HEK293 (cell line): ENCODE results near the gene UBL7.

Source experiments
- ELK4 ChIP-seq: IDR thresholded peaks from 2 replicates; pipeline ENCODE4 v1.6.1; 2011; ENCODE audit warnings: mild to moderate bottlenecking, low read depth, low read length, borderline replicate concordance
- ZNF274 ChIP-seq, 2 experiments: fragments of 200-500 bp in 1 of 2; fragments of 450-650 bp in 1 of 2; sonication (Bioruptor generic) in 1 of 2; formaldehyde crosslinking in 1 of 2; IDR thresholded peaks; 2 replicates each; pipeline versions ENCODE4 v1.5.1 to v1.6.1; 2014 to 2016; ENCODE audit warnings: borderline replicate concordance in 1 of 2, inconsistent platforms in 1 of 2, low read length in 1 of 2, missing biosample characterization in 1 of 2, missing genetic modification characterization in 1 of 2
- ZNF426 ChIP-seq: fragments of 450-650 bp; formaldehyde crosslinking; IDR thresholded peaks from 2 replicates; pipeline ENCODE4 v1.5.1; 2017; ENCODE audit warnings: missing biosample characterization, missing genetic modification characterization, mild to moderate bottlenecking, inconsistent platforms, moderate library complexity
- ZNF510 ChIP-seq: fragments of 450-650 bp; formaldehyde crosslinking; IDR thresholded peaks from 2 replicates; pipeline ENCODE4 v1.5.1; 2018; ENCODE audit warnings: mild to moderate bottlenecking, missing genetic modification characterization, missing biosample characterization; ENCODE audit not compliant: insufficient replicate concordance
- ZNF639 ChIP-seq: fragments of 450-650 bp; formaldehyde crosslinking; IDR thresholded peaks from 2 replicates; pipeline ENCODE4 v1.5.1; 2016; ENCODE audit warnings: missing biosample characterization, missing genetic modification characterization
- TF ChIP-seq, protein P1 (sequence below): fragments of 450-650 bp; formaldehyde crosslinking; IDR thresholded peaks from 2 replicates; pipeline ENCODE4 v1.5.1; 2016; ENCODE audit warnings: missing biosample characterization, missing genetic modification characterization
- TF ChIP-seq, protein P2 (sequence below): fragments of 450-650 bp; formaldehyde crosslinking; IDR thresholded peaks from 2 replicates; pipeline ENCODE4 v1.5.1; 2016; ENCODE audit warnings: missing biosample characterization, missing genetic modification characterization
- TF ChIP-seq, protein P3 (sequence below): fragments of 450-650 bp; formaldehyde crosslinking; IDR thresholded peaks from 2 replicates; pipeline ENCODE4 v1.5.1; 2016; ENCODE audit warnings: missing biosample characterization, missing genetic modification characterization

DNA sequence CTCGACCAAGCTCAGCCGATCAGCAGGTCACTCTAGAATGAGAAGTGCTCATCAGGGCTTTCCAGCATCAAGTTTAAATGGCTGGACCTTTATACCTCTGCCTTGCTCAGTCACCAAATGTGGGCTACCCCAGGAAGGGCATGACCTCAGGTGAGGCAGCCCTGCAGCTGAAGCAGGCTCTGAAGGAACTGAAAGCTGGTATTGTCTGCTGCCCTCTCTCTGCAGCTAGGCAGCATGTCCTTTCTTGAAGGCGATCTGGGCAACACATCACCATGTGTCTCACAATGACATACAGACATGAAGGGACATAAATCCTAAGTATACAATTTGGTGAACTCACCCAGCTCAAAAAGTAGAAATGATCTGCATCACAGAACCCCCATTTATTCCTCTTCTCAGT, 41.3 kb upstream of the UBL7 start:
- TF ChIP-seq ELK4 (no peak), ZNF426 (tag by site-specific recombination) (no peak), ZNF510 (tag by site-specific recombination) (no peak), ZNF274 (IDR thresholded peaks at IDR 0.05; ENCODE audit: low read length) (no peak), ZNF274 (tag by site-specific recombination; IDR thresholded peaks at IDR 0.05; ENCODE audit: borderline replicate concordance) (no peak), ZNF639 (tag by site-specific recombination) (no peak)
- TF ChIP-seq, protein P1, sequence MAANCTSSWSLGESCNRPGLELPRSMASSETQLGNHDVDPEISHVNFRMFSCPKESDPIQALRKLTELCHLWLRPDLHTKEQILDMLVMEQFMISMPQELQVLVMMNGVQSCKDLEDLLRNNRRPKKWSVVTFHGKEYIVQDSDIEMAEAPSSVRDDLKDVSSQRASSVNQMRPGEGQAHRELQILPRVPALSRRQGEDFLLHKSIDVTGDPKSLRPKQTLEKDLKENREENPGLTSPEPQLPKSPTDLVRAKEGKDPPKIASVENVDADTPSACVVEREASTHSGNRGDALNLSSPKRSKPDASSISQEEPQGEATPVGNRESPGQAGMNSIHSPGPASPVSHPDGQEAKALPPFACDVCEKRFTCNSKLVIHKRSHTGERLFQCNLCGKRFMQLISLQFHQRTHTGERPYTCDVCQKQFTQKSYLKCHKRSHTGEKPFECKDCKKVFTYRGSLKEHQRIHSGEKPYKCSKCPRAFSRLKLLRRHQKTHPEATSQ (tag by site-specific recombination): no peak
- TF ChIP-seq, protein P2, sequence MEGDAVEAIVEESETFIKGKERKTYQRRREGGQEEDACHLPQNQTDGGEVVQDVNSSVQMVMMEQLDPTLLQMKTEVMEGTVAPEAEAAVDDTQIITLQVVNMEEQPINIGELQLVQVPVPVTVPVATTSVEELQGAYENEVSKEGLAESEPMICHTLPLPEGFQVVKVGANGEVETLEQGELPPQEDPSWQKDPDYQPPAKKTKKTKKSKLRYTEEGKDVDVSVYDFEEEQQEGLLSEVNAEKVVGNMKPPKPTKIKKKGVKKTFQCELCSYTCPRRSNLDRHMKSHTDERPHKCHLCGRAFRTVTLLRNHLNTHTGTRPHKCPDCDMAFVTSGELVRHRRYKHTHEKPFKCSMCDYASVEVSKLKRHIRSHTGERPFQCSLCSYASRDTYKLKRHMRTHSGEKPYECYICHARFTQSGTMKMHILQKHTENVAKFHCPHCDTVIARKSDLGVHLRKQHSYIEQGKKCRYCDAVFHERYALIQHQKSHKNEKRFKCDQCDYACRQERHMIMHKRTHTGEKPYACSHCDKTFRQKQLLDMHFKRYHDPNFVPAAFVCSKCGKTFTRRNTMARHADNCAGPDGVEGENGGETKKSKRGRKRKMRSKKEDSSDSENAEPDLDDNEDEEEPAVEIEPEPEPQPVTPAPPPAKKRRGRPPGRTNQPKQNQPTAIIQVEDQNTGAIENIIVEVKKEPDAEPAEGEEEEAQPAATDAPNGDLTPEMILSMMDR (tag by site-specific recombination): peak; percentile 9; the same call in 1 of the 2 replicates
- TF ChIP-seq, protein P3, sequence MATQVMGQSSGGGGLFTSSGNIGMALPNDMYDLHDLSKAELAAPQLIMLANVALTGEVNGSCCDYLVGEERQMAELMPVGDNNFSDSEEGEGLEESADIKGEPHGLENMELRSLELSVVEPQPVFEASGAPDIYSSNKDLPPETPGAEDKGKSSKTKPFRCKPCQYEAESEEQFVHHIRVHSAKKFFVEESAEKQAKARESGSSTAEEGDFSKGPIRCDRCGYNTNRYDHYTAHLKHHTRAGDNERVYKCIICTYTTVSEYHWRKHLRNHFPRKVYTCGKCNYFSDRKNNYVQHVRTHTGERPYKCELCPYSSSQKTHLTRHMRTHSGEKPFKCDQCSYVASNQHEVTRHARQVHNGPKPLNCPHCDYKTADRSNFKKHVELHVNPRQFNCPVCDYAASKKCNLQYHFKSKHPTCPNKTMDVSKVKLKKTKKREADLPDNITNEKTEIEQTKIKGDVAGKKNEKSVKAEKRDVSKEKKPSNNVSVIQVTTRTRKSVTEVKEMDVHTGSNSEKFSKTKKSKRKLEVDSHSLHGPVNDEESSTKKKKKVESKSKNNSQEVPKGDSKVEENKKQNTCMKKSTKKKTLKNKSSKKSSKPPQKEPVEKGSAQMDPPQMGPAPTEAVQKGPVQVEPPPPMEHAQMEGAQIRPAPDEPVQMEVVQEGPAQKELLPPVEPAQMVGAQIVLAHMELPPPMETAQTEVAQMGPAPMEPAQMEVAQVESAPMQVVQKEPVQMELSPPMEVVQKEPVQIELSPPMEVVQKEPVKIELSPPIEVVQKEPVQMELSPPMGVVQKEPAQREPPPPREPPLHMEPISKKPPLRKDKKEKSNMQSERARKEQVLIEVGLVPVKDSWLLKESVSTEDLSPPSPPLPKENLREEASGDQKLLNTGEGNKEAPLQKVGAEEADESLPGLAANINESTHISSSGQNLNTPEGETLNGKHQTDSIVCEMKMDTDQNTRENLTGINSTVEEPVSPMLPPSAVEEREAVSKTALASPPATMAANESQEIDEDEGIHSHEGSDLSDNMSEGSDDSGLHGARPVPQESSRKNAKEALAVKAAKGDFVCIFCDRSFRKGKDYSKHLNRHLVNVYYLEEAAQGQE (tag by site-specific recombination): no peak
